Brain microvascular endothelial cell (primary cell): ENCODE results near the gene PNPLA1.

ENCODE experiments used
- DNase-seq: peaks from one replicate; pipeline ENCODE4 v3.0.0-alpha.2; 2020
- H3K27ac ChIP-seq: fragments of 250-450 bp; sonication (Bioruptor Pico); 2 replicates; pipeline ENCODE4 v1.5.1; 2020; ENCODE audit warnings: mild to moderate bottlenecking, moderate library complexity
- H3K27me3 ChIP-seq: fragments of 250-450 bp; sonication (Bioruptor Pico); replicated peaks from 2 replicates; pipeline ENCODE4 v1.5.1; 2020; ENCODE audit warnings: mild to moderate bottlenecking
- H3K36me3 ChIP-seq: fragments of 250-450 bp; sonication (Bioruptor Pico); replicated peaks from 2 replicates; pipeline ENCODE4 v1.5.1; 2020; ENCODE audit warnings: mild to moderate bottlenecking
- H3K4me3 ChIP-seq: 2 replicates; pipeline ENCODE4 v1.5.1; 2011; ENCODE audit warnings: low read depth, mild to moderate bottlenecking, control low read depth, low read length, moderate library complexity
- CTCF ChIP-seq: IDR thresholded peaks from 2 replicates; pipeline ENCODE4 v1.5.1; 2011; ENCODE audit warnings: low read depth, mild to moderate bottlenecking, moderate library complexity, low read length, control low read depth, inconsistent platforms; ENCODE audit errors: missing control alignments
- in situ Hi-C: cut with HindIII; loops from 2 replicates; pipeline ENCODE4 v1.10.0; 2017; ENCODE audit warnings: low sequenced_read_pairs, low pct_ligation_motif_present

Gene PNPLA1

GRCh38 chr6:36273802-36274514, 4.1 kb downstream of the PNPLA1 start:
- H3K4me3 ChIP-seq: no peak overlapping the region
- TF ChIP-seq CTCF: no peak
- no peak for DNase-seq
- peaks cover 20% of the 10 kb centered on the region for H3K27me3 ChIP-seq
- in situ Hi-C loops: no loop called here
- no peaks in the 10 kb centered on the region for H3K36me3 ChIP-seq
- no peak overlapping the region for H3K27ac ChIP-seq

- DNase-seq: no peak
- TF ChIP-seq CTCF: no peak
- Histone ChIP-seq H3K27ac (no peak overlapping the region), H3K4me3 (no peak overlapping the region), H3K27me3 (peaks cover 34% of the 10 kb centered on the region), H3K36me3 (no peaks in the 10 kb centered on the region)
- in situ Hi-C loops: no loop called here
These were observed 7.0 kb downstream of the PNPLA1 start for GRCh38 chr6:36276581-36277536.

GRCh38 chr6:36277946-36278470, 8.1 kb downstream of the PNPLA1 start:
- in situ Hi-C loops: no loop called here
- no peak overlapping the region for H3K4me3 ChIP-seq
- no peaks in the 10 kb centered on the region for H3K36me3 ChIP-seq
- H3K27ac ChIP-seq: no peak overlapping the region
- H3K27me3 ChIP-seq: peaks cover 41% of the 10 kb centered on the region
- TF ChIP-seq CTCF: no peak
- DNase-seq: no peak

- in situ Hi-C loops: no loop called here
- Histone ChIP-seq H3K27me3 (peaks cover 57% of the 10 kb centered on the region), H3K27ac (no peak overlapping the region), H3K36me3 (no peaks in the 10 kb centered on the region), H3K4me3 (no peak overlapping the region)
- no peak for DNase-seq
- TF ChIP-seq CTCF: no peak
These were observed 10.6 kb downstream of the PNPLA1 start for GRCh38 chr6:36280467-36280866.

GRCh38 chr6:36280983-36281382, 11.1 kb downstream of the PNPLA1 start:
- in situ Hi-C loops: no loop called here
- no peaks in the 10 kb centered on the region for H3K36me3 ChIP-seq
- H3K27me3 ChIP-seq: peaks cover 62% of the 10 kb centered on the region
- no peak overlapping the region for H3K27ac ChIP-seq
- no peak for DNase-seq
- TF ChIP-seq CTCF: no peak
- H3K4me3 ChIP-seq: no peak overlapping the region
